CD14-positive monocyte (primary cell): ENCODE data around the gene STING1. TPM values are rescaled to one million over a fixed set of nuclear protein-coding genes. Genes with fewer than 3 reads are reported as not detected.
A peak's percentile ranks its signal among the peaks of the same experiment; 100 is the strongest.
"Not testable (repeated sequence)": the region's sequence is repeated elsewhere in the genome, so short reads cannot be mapped to it uniquely, and the experiment has no call there.

Experiments used
- DNase-seq, 3 donors: peaks; one replicate each; pipeline ENCODE4 v3.0.0-alpha.2; 2011 to 2022
- H2AFZ ChIP-seq: 2 replicates; pipeline ENCODE4 v1.6.0; 2012; ENCODE audit warnings: mild to moderate bottlenecking, low read depth, low read length, inconsistent platforms; ENCODE audit not compliant: insufficient read depth, poor library complexity, severe bottlenecking
- H3K27ac ChIP-seq, 2 donors: 1 replicate in 1 of 2; 2 replicates in 1 of 2; pipeline ENCODE4 v1.5.1; 2012 to 2013; ENCODE audit warnings: low read length in 2 of 2, control low read depth in 1 of 2, inconsistent platforms in 1 of 2, low read depth in 1 of 2, mild to moderate bottlenecking in 1 of 2
- H3K27me3 ChIP-seq, 2 donors: one replicate each; pipeline versions ENCODE4 v1.6.0 to v1.6.1; 2011 to 2013; ENCODE audit warnings: low read length in 2 of 2; ENCODE audit not compliant: control insufficient read depth in 2 of 2, insufficient read depth in 2 of 2
- H3K36me3 ChIP-seq, 2 donors: replicated peaks in 1 of 2; 1 replicate in 1 of 2; 2 replicates in 1 of 2; pipeline versions ENCODE4 v1.5.1 to v1.6.1; 2012 to 2013; ENCODE audit warnings: low read length in 2 of 2, control low read depth in 1 of 2, inconsistent platforms in 1 of 2, mild to moderate bottlenecking in 1 of 2; ENCODE audit not compliant: insufficient read depth in 2 of 2, control insufficient read depth in 1 of 2
- H3K4me1 ChIP-seq, 2 donors: 1 replicate in 1 of 2; 2 replicates in 1 of 2; pipeline versions ENCODE4 v1.5.1 to v1.6.1; 2012 to 2013; ENCODE audit warnings: low read length in 2 of 2, control low read depth in 1 of 2, inconsistent platforms in 1 of 2, mild to moderate bottlenecking in 1 of 2, moderate library complexity in 1 of 2; ENCODE audit not compliant: insufficient read depth in 2 of 2, control insufficient read depth in 1 of 2
- H3K4me2 ChIP-seq: replicated peaks from 2 replicates; pipeline ENCODE3; 2012; ENCODE audit warnings: low read length, moderate library complexity, mild to moderate bottlenecking; ENCODE audit not compliant: poor library complexity, severe bottlenecking; ENCODE audit errors: extremely low read depth
- H3K4me3 ChIP-seq, 3 experiments: fragments of 200-600 bp in 1 of 3; sonication (generic) in 1 of 3; replicated peaks in 1 of 3; 1 replicate in 2 of 3; 2 replicates in 1 of 3; pipeline ENCODE4 v1.5.1; 2011 to 2013; ENCODE audit warnings: low read length in 3 of 3, mild to moderate bottlenecking in 3 of 3, control low read depth in 2 of 3, low read depth in 2 of 3, inconsistent platforms in 1 of 3, moderate library complexity in 1 of 3
- H3K79me2 ChIP-seq: 2 replicates; pipeline ENCODE4 v1.6.0; 2012; ENCODE audit warnings: mild to moderate bottlenecking, control low read depth, inconsistent platforms, low read length, moderate library complexity; ENCODE audit not compliant: insufficient read depth
- H3K9ac ChIP-seq: 2 replicates; pipeline ENCODE4 v1.6.0; 2017; ENCODE audit warnings: low read length, mild to moderate bottlenecking; ENCODE audit not compliant: insufficient read depth, poor library complexity, severe bottlenecking
- H3K9me3 ChIP-seq, 2 donors: replicated peaks in 1 of 2; 1 replicate in 1 of 2; 2 replicates in 1 of 2; pipeline versions ENCODE4 v1.5.1 to v1.6.1; 2012 to 2013; ENCODE audit warnings: low read length in 2 of 2, control low read depth in 1 of 2; ENCODE audit not compliant: control insufficient read depth in 1 of 2, insufficient read depth in 1 of 2
- H4K20me1 ChIP-seq: 2 replicates; pipeline ENCODE4 v1.6.0; 2012; ENCODE audit warnings: mild to moderate bottlenecking, low read length, control low read depth, moderate library complexity; ENCODE audit not compliant: insufficient read depth
- H3K27ac Mint-ChIP-seq, 7 donors: one replicate each; pipeline ENCODE4 v1.8.0; 2020; ENCODE audit warnings: mild to moderate bottlenecking in 7 of 7, mixed read lengths in 7 of 7, moderate library complexity in 6 of 7, inconsistent platforms in 2 of 7
- H3K27me3 Mint-ChIP-seq, 3 donors: one replicate each; pipeline ENCODE4 v1.8.0; 2021 to 2022; ENCODE audit warnings: low read depth in 3 of 3, mild to moderate bottlenecking in 3 of 3, mixed read lengths in 3 of 3, moderate library complexity in 3 of 3, inconsistent platforms in 1 of 3
- H3K36me3 Mint-ChIP-seq, 2 donors: one replicate each; pipeline ENCODE4 v1.8.0; 2020; ENCODE audit warnings: mixed read lengths in 2 of 2, inconsistent platforms in 1 of 2, mild to moderate bottlenecking in 1 of 2
- H3K4me1 Mint-ChIP-seq: one replicate; pipeline ENCODE4 v1.8.0; 2020; ENCODE audit warnings: mild to moderate bottlenecking, mixed read lengths
- H3K4me3 Mint-ChIP-seq, 2 donors: one replicate each; pipeline ENCODE4 v1.8.0; 2020; ENCODE audit warnings: mild to moderate bottlenecking in 2 of 2, mixed read lengths in 2 of 2, moderate library complexity in 1 of 2
- H3K9me3 Mint-ChIP-seq, 7 donors: one replicate each; pipeline ENCODE4 v1.8.0; 2020 to 2022; ENCODE audit warnings: mixed read lengths in 7 of 7, mild to moderate bottlenecking in 6 of 7, moderate library complexity in 6 of 7, inconsistent platforms in 2 of 7
- WGBS: methylation state at CpG from one replicate; pipeline ENCODE4 v1.1.5; 2013; ENCODE audit warnings: missing lambda C conversion rate; ENCODE audit not compliant: insufficient coverage; 5-methylcytosine and 5-hydroxymethylcytosine counted together
- intact Hi-C, 2 donors: fragments of 100-400 bp; cut with micrococcal nuclease; formaldehyde crosslinking; loops; one replicate each; pipeline versions ENCODE4 v1.15.0 to v1.15.1; 2023
- polyA minus RNA-seq: library from RNA; depleted of rRNA, polyadenylated mRNA; stranded (reverse); fragments of >200 nt; gene quantifications from 2 replicates; pipeline ENCODE4 v1.2.3, GENCODE V29; 2012
- polyA plus RNA-seq, 3 donors: library from polyadenylated mRNA; depleted of rRNA in 1 of 3; unstranded in 2 of 3; stranded (reverse) in 1 of 3; fragments of 300-500 nt in 2 of 3; fragments of >200 nt in 1 of 3; fragmentation: Illumina TruSeq in 2 of 3; gene quantifications; 1 replicate in 2 of 3; 2 replicates in 1 of 3; pipeline ENCODE4 v1.2.3, GENCODE V29; 2012 to 2021
- total RNA-seq, 12 experiments: library from RNA in 1 of 12; stranded (reverse) in 1 of 12; fragments of 120-200 nt in 1 of 12; gene quantifications; one replicate each; pipeline ENCODE4 v1.2.4 and lab custom pipeline; 2013 to 2026; ENCODE audit warnings: mixed read lengths in 6 of 12, inconsistent platforms in 1 of 12
- TF ChIP-seq, protein P1 (sequence below): fragments of 200-600 bp; IDR thresholded peaks from one replicate; pipeline ENCODE4 v1.8.0; 2022; ENCODE audit warnings: antibody characterized with exemption, mild to moderate bottlenecking

STING1 gene
- 75.5 TPM for total RNA-seq (2013)
- polyA plus RNA-seq (100 to 1,000 TPM in 2 of 3 donors, 10 to 100 TPM in 1; 83.7 to 225 (median 115) TPM), polyA minus RNA-seq (46.7 and 72.5 TPM in 2 replicates), total RNA-seq (lab: John Stamatoyannopoulos, UW) (2.3 to 41.6 (median 31.9) reads per million in 11 experiments)

DNA sequence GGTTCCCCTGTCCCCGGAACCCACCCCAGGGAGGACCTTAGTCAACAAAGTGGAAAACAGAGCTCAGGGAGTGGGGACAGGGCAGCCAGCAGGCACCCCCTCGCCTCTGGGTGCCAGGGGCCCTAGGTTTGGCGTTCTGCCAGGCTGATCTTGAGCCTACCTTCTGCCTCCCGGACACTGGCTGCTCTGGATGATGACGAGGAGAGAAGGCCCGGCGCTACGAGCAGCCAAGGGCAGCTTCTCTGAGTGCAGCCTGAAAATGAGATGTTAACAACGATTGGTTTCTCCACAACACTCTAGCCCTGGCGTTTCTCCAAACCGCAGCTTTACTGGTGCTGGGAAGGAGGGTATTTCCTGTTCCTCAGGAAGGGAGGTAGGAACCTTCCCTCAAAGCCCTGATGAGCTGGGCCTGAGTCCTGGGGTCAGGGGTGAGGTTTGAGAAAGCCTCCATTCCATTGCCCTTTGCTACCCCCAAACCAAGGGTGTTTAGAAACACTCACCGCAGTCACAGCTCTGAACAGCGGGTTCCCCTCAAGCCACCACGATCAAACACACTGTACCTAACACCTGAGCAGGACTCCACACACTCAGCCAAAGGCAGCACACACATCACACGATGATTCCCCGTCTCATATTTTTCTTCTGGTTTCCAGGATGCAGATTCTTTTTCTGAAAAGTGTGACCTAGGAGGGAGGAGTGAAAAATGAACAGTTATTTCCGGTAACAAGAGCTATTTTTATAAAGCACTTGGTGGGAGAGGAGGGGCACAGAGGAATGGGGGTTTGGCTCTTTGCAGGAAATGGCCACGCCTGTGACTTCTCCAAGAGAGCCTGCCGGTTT lies at the start of gene STING1:
Gene STING1 (minus strand): TSS at position 709 of the 840 bp plus-strand sequence. CDS start 1,054 bp downstream, outside the sequence.
- Histone ChIP-seq H3K36me3 (peaks cover 19 to 21% of the 10 kb centered on the region in 2 donors), H3K27ac (peak within 1 kb of the TSS; percentile 91 to 92), H3K4me3 (peak within 1 kb of the TSS; percentile 51 to 85 (median 81)), H3K4me1 (peaks cover 69 to 77% of the 10 kb centered on the region in 2 donors), H4K20me1 (peaks cover 35% of the 10 kb centered on the region), H3K27me3 (no peaks in the 10 kb centered on the region), H3K79me2 (peaks cover 48% of the 10 kb centered on the region), H2AFZ (peak within 1 kb of the TSS; percentile 83), H3K9ac (peak within 1 kb of the TSS; percentile 73), H3K9me3 (no peaks in the 10 kb centered on the region), H3K4me2 (peak within 1 kb of the TSS; percentile 98)
- H3K4me1 Mint-ChIP-seq: peaks cover 72% of the 10 kb centered on the region
- H3K27ac Mint-ChIP-seq: peak within 1 kb of the TSS; percentile 91 to 99 (median 96)
- WGBS: 0% methylated on average over 6 of the region's 19 CpGs
- DNase-seq: peak; percentile 71 to 86 (median 84)
- TF ChIP-seq, protein P1, sequence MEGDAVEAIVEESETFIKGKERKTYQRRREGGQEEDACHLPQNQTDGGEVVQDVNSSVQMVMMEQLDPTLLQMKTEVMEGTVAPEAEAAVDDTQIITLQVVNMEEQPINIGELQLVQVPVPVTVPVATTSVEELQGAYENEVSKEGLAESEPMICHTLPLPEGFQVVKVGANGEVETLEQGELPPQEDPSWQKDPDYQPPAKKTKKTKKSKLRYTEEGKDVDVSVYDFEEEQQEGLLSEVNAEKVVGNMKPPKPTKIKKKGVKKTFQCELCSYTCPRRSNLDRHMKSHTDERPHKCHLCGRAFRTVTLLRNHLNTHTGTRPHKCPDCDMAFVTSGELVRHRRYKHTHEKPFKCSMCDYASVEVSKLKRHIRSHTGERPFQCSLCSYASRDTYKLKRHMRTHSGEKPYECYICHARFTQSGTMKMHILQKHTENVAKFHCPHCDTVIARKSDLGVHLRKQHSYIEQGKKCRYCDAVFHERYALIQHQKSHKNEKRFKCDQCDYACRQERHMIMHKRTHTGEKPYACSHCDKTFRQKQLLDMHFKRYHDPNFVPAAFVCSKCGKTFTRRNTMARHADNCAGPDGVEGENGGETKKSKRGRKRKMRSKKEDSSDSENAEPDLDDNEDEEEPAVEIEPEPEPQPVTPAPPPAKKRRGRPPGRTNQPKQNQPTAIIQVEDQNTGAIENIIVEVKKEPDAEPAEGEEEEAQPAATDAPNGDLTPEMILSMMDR: no peak
- intact Hi-C loops: no loop called here
- H3K9me3 Mint-ChIP-seq: no peaks in the 10 kb centered on the region
- H3K4me3 Mint-ChIP-seq: peak within 1 kb of the TSS; percentile 88 to 97
- no peaks in the 10 kb centered on the region for H3K27me3 Mint-ChIP-seq
- H3K36me3 Mint-ChIP-seq: peaks cover 24 to 30% of the 10 kb centered on the region in 2 donors

DNA sequence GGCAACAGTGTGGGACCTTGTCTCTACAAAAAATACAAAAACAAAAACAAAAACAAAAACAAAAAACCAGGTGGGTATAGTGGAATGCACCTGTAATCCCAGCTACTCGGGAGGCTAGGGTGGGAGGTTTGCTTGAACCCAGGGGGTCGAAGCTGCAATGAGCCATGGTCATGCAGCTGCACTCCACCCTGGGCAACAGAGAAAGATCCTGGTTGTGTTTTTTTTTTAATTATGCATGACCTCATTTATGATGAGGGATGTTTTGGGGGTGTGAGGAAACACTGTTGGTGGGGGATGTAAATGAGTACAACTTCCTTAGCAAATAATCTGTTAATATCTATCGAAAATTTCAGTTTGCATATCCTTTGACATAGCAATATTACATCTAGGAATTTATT lies 49.2 kb upstream of the STING1 start:
- H2AFZ ChIP-seq: no peak overlapping the region
- TF ChIP-seq, protein P1: no peak
- H4K20me1 ChIP-seq: no peaks in the 10 kb centered on the region
- peaks cover 3 to 16% (median 10%) of the 10 kb centered on the region in 3 donors for H3K27me3 Mint-ChIP-seq
- H3K79me2 ChIP-seq: no peaks in the 10 kb centered on the region
- H3K36me3 ChIP-seq: no peaks in the 10 kb centered on the region
- H3K4me3 Mint-ChIP-seq: no peak overlapping the region
- H3K4me3 ChIP-seq: no peak overlapping the region
- peaks cover 8 to 17% (median 13%) of the 10 kb centered on the region in 7 donors for H3K9me3 Mint-ChIP-seq
- WGBS: 100% methylated on average over 1 of the region's 3 CpGs
- H3K9me3 ChIP-seq: peaks cover 0 to 10% of the 10 kb centered on the region in 2 donors
- no peak overlapping the region for H3K27ac Mint-ChIP-seq
- H3K36me3 Mint-ChIP-seq: peaks cover 0 to 2% of the 10 kb centered on the region in 2 donors
- DNase-seq: no peak
- intact Hi-C loops: no loop called here
- H3K27ac ChIP-seq: no peak overlapping the region
- no peak overlapping the region for H3K4me2 ChIP-seq
- no peaks in the 10 kb centered on the region for H3K27me3 ChIP-seq
- H3K9ac ChIP-seq: no peak overlapping the region
- H3K4me1 ChIP-seq: no peaks in the 10 kb centered on the region
- H3K4me1 Mint-ChIP-seq: no peaks in the 10 kb centered on the region

DNA sequence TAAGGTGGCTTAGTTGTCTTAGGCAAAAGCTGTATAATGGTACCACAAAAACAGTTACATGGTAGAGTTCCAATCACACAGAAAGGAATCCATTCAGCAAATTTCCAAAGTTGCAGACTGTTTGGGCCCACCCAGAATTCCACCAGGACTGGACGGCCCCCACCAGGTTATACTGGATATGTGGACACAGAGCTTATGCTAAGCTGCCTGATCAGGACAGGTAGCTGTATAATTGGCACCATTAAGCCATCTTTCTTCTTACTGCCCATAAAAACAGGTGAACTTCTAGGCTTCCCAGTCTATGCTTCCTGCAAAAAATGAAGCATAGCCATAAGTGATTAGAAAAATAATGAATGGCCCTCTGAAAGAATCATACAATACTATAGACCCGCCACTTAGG lies 47.5 kb upstream of the STING1 start:
- H3K36me3 ChIP-seq, H2AFZ ChIP-seq, H3K4me1 ChIP-seq, H3K4me3 Mint-ChIP-seq, H4K20me1 ChIP-seq, DNase-seq, H3K9ac ChIP-seq, H3K4me2 ChIP-seq, H3K4me1 Mint-ChIP-seq, H3K4me3 ChIP-seq, H3K27me3 ChIP-seq, intact Hi-C loops, H3K79me2 ChIP-seq, H3K27ac ChIP-seq, H3K27ac Mint-ChIP-seq, H3K36me3 Mint-ChIP-seq: not testable (repeated sequence)
- WGBS: no CpG with 5 or more reads among the region's 2 CpGs
- H3K9me3 ChIP-seq: peaks cover 0 to 10% of the 10 kb centered on the region in 2 donors
- Mint-ChIP-seq H3K27me3 (peaks cover 5 to 16% (median 5%) of the 10 kb centered on the region in 3 donors), H3K9me3 (peaks cover 8 to 17% (median 13%) of the 10 kb centered on the region in 7 donors)
